HUES6 (cell line): ENCODE data around the gene BSCL2.
"Not testable (repeated sequence)": the region's sequence is repeated elsewhere in the genome, so short reads cannot be mapped to it uniquely, and the experiment has no call there.

Source experiments
- H3K27ac ChIP-seq: 2 replicates; pipeline ENCODE4 v1.7.0; 2013; ENCODE audit warnings: low read depth, mild to moderate bottlenecking, low read length, inconsistent platforms
- H3K27me3 ChIP-seq: 2 replicates; pipeline ENCODE4 v1.6.1; 2013; ENCODE audit warnings: low read length; ENCODE audit not compliant: control insufficient read depth, insufficient read depth
- H3K36me3 ChIP-seq: 2 replicates; pipeline ENCODE4 v1.6.1; 2013; ENCODE audit warnings: low read length; ENCODE audit not compliant: control insufficient read depth, insufficient read depth
- H3K4me1 ChIP-seq: 2 replicates; pipeline ENCODE4 v1.6.1; 2013; ENCODE audit warnings: low read length; ENCODE audit not compliant: control insufficient read depth, insufficient read depth
- H3K4me3 ChIP-seq: 2 replicates; pipeline ENCODE4 v1.5.1; 2013; ENCODE audit warnings: low read depth, low read length
- H3K9ac ChIP-seq: one replicate; pipeline ENCODE4 v1.6.1; 2013; ENCODE audit warnings: mild to moderate bottlenecking, low read length
- H3K9me3 ChIP-seq: 2 replicates; pipeline ENCODE4 v1.6.1; 2013; ENCODE audit warnings: low read depth, low read length; ENCODE audit not compliant: control insufficient read depth, insufficient read depth

Gene BSCL2

DNA sequence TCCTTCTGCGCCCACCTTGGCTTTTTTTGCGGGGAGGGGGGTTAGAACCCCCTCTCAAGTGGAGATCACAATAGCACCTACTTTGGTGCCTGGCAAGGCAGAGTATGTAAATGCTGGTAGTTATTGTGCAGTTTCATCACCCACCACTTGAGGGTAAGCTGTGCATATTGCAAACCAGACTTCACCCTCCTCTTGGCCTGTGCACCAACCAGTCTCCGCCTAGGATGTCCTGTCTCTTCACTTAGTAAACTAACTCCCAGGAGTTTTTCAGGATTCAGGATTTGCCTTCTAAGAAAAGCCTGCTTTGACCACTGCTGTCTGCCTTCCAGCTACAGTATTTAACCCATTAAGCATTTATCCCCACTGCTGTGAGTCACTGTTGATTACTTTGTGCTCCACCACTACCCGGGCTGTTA is 26.4 kb downstream of the BSCL2 start:
- Histone ChIP-seq H3K27ac (no peak overlapping the region), H3K4me3 (no peak overlapping the region), H3K9ac (no peak overlapping the region), H3K36me3 (peaks cover 19% of the 10 kb centered on the region), H3K9me3 (no peaks in the 10 kb centered on the region), H3K27me3 (no peaks in the 10 kb centered on the region), H3K4me1 (0 out of 2 replicates have a peak, but pooled peaks cover 4% of the 10 kb centered on the region)

- Histone ChIP-seq H3K4me3 (peak within 1 kb of the TSS; percentile 94), H3K27ac (peak within 1 kb of the TSS; percentile 83; the same call in 1 of the 2 replicates), H3K9ac (peak within 1 kb of the TSS; percentile 94), H3K36me3 (peaks cover 21% of the 10 kb centered on the region), H3K27me3 (no peaks in the 10 kb centered on the region), H3K4me1 (0 out of 2 replicates have a peak, but pooled peaks cover 4% of the 10 kb centered on the region), H3K9me3 (no peaks in the 10 kb centered on the region)
Measured at GRCh38 chr11:62678770-62679696, 28.2 kb downstream of the BSCL2 start, which contains the start of gene UBXN1. Gene UBXN1 (minus strand): TSS chr11:62679073. CDS start chr11:62678923, 150 bp downstream.

- Histone ChIP-seq H3K4me3 (peak overlapping the region; percentile 94), H3K27ac (peak overlapping the region; percentile 83; the same call in 1 of the 2 replicates)
Measured at GRCh38 chr11:62678433-62678769, 28.8 kb downstream of the BSCL2 start.

DNA sequence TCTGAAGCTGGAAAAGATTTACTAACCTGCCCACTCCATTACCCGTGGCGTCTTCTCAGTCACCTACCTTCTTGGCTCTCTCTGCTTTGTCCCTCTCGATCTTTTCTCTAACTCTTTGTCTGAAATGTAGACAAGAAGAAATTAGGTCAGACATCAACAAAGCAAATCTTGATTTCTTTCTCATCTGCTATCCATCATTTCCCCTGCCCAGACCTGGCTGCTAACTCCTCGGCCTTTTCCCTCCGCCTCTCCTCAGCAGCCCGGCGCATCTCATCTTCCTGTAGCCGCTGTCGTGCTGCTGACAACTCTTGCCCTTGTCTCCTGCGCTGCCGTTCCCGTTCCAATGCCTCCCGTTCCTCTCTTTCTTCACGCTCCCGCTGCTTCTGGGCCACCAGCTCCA is 29.5 kb downstream of the BSCL2 start:
- Histone ChIP-seq H3K4me3 (peak overlapping the region; percentile 94), H3K36me3 (peaks cover 32% of the 10 kb centered on the region), H3K9ac (no peak overlapping the region), H3K27me3 (no peaks in the 10 kb centered on the region), H3K9me3 (no peaks in the 10 kb centered on the region), H3K27ac (no peak overlapping the region), H3K4me1 (peaks cover 7% of the 10 kb centered on the region; the same call in 1 of the 2 replicates)

More at GRCh38 chr11:62678433-62678769, 28.8 kb downstream of the BSCL2 start:
- H3K9ac ChIP-seq: peak overlapping the region; percentile 94
- peaks cover 28% of the 10 kb centered on the region for H3K36me3 ChIP-seq
- no peaks in the 10 kb centered on the region for H3K27me3 ChIP-seq
- 0 out of 2 replicates have a peak, but pooled peaks cover 4% of the 10 kb centered on the region for H3K4me1 ChIP-seq
- H3K9me3 ChIP-seq: no peaks in the 10 kb centered on the region

GRCh38 chr11:62677156-62677555 is 30.1 kb downstream of the BSCL2 start:
- peaks cover 32% of the 10 kb centered on the region for H3K36me3 ChIP-seq
- no peak overlapping the region for H3K27ac ChIP-seq
- no peak overlapping the region for H3K4me3 ChIP-seq
- no peaks in the 10 kb centered on the region for H3K27me3 ChIP-seq
- no peaks in the 10 kb centered on the region for H3K9me3 ChIP-seq
- peaks cover 7% of the 10 kb centered on the region; the same call in 1 of the 2 replicates for H3K4me1 ChIP-seq
- H3K9ac ChIP-seq: no peak overlapping the region

GRCh38 chr11:62676698-62677097 is 30.5 kb downstream of the BSCL2 start:
- Histone ChIP-seq H3K9ac (no peak overlapping the region), H3K9me3 (no peaks in the 10 kb centered on the region), H3K4me1 (peaks cover 7% of the 10 kb centered on the region; the same call in 1 of the 2 replicates), H3K36me3 (peaks cover 32% of the 10 kb centered on the region), H3K27me3 (no peaks in the 10 kb centered on the region), H3K27ac (no peak overlapping the region), H3K4me3 (no peak overlapping the region)

DNA sequence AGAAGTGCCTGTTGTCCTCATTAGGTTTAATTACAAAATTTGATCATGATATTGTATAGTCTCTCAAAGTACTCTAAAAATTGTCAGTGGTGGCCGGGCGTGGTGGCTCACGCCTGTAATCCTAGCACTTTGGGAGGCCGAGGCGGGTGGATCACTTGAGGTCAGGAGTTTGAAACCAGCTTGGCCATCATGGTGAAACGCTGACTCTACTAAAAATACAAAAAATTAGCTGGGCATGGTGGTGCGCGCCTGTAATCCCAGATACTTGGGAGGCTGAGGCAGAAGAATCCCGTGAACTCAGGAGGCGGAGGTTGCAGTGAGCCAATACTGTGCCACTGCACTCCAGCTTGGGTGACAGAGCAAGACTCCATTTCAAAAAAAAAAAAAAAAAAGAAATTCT is 31.8 kb downstream of the BSCL2 start:
- H3K27me3 ChIP-seq, H3K4me1 ChIP-seq, H3K9me3 ChIP-seq, H3K9ac ChIP-seq, H3K4me3 ChIP-seq, H3K27ac ChIP-seq: not testable (repeated sequence)
- H3K36me3 ChIP-seq: peaks cover 32% of the 10 kb centered on the region

- Histone ChIP-seq H3K4me3 (peak overlapping the region; percentile 93; the same call in 1 of the 2 replicates), H3K27me3 (no peaks in the 10 kb centered on the region), H3K27ac (no peak overlapping the region), H3K9ac (no peak overlapping the region), H3K9me3 (no peaks in the 10 kb centered on the region), H3K36me3 (peaks cover 32% of the 10 kb centered on the region), H3K4me1 (peaks cover 7% of the 10 kb centered on the region; the same call in 1 of the 2 replicates)
Measured at GRCh38 chr11:62673196-62673525, 34.1 kb downstream of the BSCL2 start.

DNA sequence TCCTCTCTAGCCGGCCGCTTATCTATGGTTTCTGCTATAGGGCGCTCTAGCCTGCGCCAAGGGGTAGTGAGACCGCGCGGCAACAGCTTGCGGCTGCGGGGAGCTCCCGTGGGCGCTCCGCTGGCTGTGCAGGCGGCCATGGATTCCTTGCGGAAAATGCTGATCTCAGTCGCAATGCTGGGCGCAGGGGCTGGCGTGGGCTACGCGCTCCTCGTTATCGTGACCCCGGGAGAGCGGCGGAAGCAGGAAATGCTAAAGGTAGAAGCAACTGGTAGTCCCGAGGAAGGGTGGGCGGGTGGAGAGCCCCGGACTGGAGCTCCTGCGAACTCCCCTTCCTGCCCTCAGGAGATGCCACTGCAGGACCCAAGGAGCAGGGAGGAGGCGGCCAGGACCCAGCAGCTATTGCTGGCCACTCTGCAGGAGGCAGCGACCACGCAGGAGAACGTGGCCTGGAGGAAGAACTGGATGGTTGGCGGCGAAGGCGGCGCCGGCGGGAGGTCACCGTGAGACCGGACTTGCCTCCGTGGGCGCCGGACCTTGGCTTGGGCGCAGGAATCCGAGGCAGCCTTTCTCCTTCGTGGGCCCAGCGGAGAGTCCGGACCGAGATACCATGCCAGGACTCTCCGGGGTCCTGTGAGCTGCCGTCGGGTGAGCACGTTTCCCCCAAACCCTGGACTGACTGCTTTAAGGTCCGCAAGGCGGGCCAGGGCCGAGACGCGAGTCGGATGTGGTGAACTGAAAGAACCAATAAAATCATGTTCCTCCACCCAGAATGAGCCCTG is 35.4 kb downstream of the BSCL2 start, which contains the start of the genes LBHD1 and UQCC3:
LBHD1 (minus strand) TSS at position 660 of the 782 bp plus-strand sequence. CDS start 2,236 bp downstream, outside the sequence.
UQCC3 (plus strand) TSS at position 66 of the 782 bp plus-strand sequence; CDS start at position 139, 73 bp downstream.
- H3K4me3 ChIP-seq: peak within 1 kb of the TSS; percentile 93
- H3K27me3 ChIP-seq: no peaks in the 10 kb centered on the region
- H3K9ac ChIP-seq: peak within 1 kb of the TSS; percentile 93
- H3K36me3 ChIP-seq: peaks cover 30% of the 10 kb centered on the region
- H3K27ac ChIP-seq: peak within 1 kb of the TSS; percentile 64
- peaks cover 9% of the 10 kb centered on the region for H3K4me1 ChIP-seq
- H3K9me3 ChIP-seq: no peaks in the 10 kb centered on the region

DNA sequence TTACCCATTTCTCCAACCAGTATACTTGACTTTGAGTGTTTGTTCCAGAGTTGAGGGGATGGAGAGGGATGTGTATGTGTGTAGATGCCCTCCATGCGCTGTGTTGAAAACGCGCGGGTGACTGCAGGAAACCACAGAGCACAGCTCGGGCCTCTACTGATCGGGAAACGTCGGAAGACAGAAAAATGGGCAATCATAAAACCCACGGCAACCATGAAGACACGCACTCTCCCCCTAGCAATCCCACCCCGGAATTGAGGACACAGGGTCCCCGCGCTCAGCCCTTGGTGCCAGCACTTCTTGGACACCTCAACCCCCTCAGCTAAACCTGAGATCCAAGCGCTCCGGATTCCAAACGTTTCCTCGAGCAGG is 36.0 kb downstream of the BSCL2 start:
- peak overlapping the region; percentile 64 for H3K27ac ChIP-seq
- peak overlapping the region; percentile 93 for H3K4me3 ChIP-seq
- H3K36me3 ChIP-seq: peaks cover 30% of the 10 kb centered on the region
- H3K27me3 ChIP-seq: no peaks in the 10 kb centered on the region
- no peaks in the 10 kb centered on the region for H3K9me3 ChIP-seq
- peaks cover 15% of the 10 kb centered on the region for H3K4me1 ChIP-seq
- peak overlapping the region; percentile 93 for H3K9ac ChIP-seq
